C4-2B (cell line): ENCODE results near the gene SWAP70.

Experiments
- ZFX ChIP-seq: fragments of 450-650 bp; IDR thresholded peaks from 2 replicates; pipeline ENCODE4 v1.6.1; 2017
- TF ChIP-seq, protein P1 (sequence below): fragments of 450-650 bp; conservative IDR thresholded peaks from 2 replicates; pipeline ENCODE4 v1.5.1; 2017; ENCODE audit warnings: mild to moderate bottlenecking

DNA sequence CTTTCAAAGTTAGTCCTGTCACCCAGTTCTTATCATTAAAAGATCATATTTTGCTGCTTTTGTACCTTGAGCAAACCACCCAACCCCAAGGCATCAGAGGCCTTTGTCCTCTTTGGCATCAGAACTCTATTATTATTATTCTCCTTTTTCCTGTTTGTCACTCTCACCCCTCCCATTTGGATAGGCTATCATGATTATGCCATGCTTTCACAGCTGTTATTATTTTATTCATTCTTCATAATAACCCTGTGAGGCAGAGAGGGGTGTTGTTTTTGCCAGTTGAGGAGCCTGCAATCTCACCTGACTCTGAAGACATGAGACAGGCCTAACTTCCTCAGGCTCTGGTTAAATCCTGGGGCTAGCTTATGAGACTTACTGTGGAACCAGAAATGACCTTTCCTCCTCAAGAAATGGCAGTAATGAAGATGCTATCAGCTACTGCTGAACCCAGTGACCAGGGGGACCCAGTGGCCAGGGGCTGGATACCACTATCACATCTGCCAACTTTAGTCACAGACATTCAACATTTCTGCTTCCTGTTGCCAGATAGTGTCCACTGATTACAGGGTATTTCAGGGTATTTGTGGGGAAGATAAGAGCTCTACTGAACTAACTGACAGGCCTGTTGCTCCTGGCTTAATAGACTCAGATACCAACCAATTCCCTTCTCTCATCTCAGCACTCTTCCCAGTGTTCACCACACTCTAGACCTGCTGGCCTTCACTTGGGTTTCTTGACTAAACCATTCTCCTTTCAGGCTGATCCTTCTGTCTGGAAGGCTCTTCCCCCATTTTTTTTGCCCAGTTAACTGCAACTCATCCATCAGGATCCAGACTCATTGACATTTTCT is 11.8 kb upstream of the SWAP70 start:
- TF ChIP-seq, protein P1, sequence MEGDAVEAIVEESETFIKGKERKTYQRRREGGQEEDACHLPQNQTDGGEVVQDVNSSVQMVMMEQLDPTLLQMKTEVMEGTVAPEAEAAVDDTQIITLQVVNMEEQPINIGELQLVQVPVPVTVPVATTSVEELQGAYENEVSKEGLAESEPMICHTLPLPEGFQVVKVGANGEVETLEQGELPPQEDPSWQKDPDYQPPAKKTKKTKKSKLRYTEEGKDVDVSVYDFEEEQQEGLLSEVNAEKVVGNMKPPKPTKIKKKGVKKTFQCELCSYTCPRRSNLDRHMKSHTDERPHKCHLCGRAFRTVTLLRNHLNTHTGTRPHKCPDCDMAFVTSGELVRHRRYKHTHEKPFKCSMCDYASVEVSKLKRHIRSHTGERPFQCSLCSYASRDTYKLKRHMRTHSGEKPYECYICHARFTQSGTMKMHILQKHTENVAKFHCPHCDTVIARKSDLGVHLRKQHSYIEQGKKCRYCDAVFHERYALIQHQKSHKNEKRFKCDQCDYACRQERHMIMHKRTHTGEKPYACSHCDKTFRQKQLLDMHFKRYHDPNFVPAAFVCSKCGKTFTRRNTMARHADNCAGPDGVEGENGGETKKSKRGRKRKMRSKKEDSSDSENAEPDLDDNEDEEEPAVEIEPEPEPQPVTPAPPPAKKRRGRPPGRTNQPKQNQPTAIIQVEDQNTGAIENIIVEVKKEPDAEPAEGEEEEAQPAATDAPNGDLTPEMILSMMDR: no peak
- TF ChIP-seq ZFX: no peak
